ENCODE results near the gene DTYMK.
A peak's percentile ranks its signal among the peaks of the same experiment; 100 is the strongest.

DTYMK gene

GRCh38 chr2:241641631-241642030 lies 45.0 kb downstream of the DTYMK start:
- H3K27ac ChIP-seq, result no peak overlapping the region
- no peak for TF ChIP-seq CTCF (conservative IDR thresholded peaks at IDR 0.05)

- no peak for TF ChIP-seq CTCF (conservative IDR thresholded peaks at IDR 0.05)
- H3K27ac ChIP-seq, result no peak overlapping the region
These were observed 46.3 kb downstream of the DTYMK start for GRCh38 chr2:241640165-241640795.

- TF ChIP-seq CTCF (conservative IDR thresholded peaks at IDR 0.05), result no peak
- H3K27ac ChIP-seq, result no peak overlapping the region
These were observed 47.2 kb downstream of the DTYMK start for GRCh38 chr2:241639385-241639784.

GRCh38 chr2:241638940-241639339 lies 47.7 kb downstream of the DTYMK start:
- no peak overlapping the region for H3K27ac ChIP-seq
- TF ChIP-seq CTCF (conservative IDR thresholded peaks at IDR 0.05), result no peak

GRCh38 chr2:241637795-241638660 lies 48.6 kb downstream of the DTYMK start:
- no peak for TF ChIP-seq CTCF (conservative IDR thresholded peaks at IDR 0.05)
- H3K27ac ChIP-seq, result peak overlapping the region; percentile 97

- H3K27ac ChIP-seq, result peak within 1 kb of the TSS; percentile 97
- TF ChIP-seq CTCF (conservative IDR thresholded peaks at IDR 0.05), result no peak
These were observed 49.4 kb downstream of the DTYMK start, which contains the start of the genes ATG4B and THAP4 for GRCh38 chr2:241637018-241637794. Gene ATG4B (plus strand): TSS chr2:241637693. CDS start chr2:241637715, 22 bp downstream. Gene THAP4 (minus strand): TSS chr2:241637158. CDS start chr2:241637017, 141 bp downstream.

Data from VCaP (cell line).